ENCODE results near the gene PTAFR.
"Not testable (repeated sequence)": the region's sequence is repeated elsewhere in the genome, so short reads cannot be mapped to it uniquely, and the experiment has no call there.

- TF ChIP-seq ZNF565 (CRISPR knock-in tag; conservative IDR thresholded peaks at IDR 0.05; ENCODE audit: low read depth); OSR1 (CRISPR knock-in tag; IDR thresholded peaks at IDR 0.05); ISL1 (CRISPR knock-in tag; IDR thresholded peaks at IDR 0.05); POU6F1 (CRISPR knock-in tag; IDR thresholded peaks at IDR 0.05; ENCODE audit: borderline replicate concordance, low read depth); TCF4 (CRISPR knock-in tag; IDR thresholded peaks at IDR 0.05; ENCODE audit: borderline replicate concordance); RARB (CRISPR knock-in tag; IDR thresholded peaks at IDR 0.05); BACH2 (CRISPR knock-in tag; IDR thresholded peaks at IDR 0.05; ENCODE audit: borderline replicate concordance); PPARA (CRISPR knock-in tag; IDR thresholded peaks at IDR 0.05; ENCODE audit: borderline replicate concordance); PATZ1 (CRISPR knock-in tag; IDR thresholded peaks at IDR 0.05; ENCODE audit: borderline replicate concordance); ZFP3 (CRISPR knock-in tag; IDR thresholded peaks at IDR 0.05); ARNTL (CRISPR knock-in tag; IDR thresholded peaks at IDR 0.05; ENCODE audit: borderline replicate concordance, low read depth): not testable (repeated sequence)
- TF ChIP-seq, protein P1, sequence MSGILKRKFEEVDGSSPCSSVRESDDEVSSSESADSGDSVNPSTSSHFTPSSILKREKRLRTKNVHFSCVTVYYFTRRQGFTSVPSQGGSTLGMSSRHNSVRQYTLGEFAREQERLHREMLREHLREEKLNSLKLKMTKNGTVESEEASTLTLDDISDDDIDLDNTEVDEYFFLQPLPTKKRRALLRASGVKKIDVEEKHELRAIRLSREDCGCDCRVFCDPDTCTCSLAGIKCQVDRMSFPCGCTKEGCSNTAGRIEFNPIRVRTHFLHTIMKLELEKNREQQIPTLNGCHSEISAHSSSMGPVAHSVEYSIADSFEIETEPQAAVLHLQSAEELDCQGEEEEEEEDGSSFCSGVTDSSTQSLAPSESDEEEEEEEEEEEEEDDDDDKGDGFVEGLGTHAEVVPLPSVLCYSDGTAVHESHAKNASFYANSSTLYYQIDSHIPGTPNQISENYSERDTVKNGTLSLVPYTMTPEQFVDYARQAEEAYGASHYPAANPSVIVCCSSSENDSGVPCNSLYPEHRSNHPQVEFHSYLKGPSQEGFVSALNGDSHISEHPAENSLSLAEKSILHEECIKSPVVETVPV (CRISPR knock-in tag; IDR thresholded peaks at IDR 0.05): not testable (repeated sequence)
These were observed 36.6 kb downstream of the PTAFR start for GRCh38 chr1:28139866-28140265.

Data from SK-N-SH treated with all-trans-retinoic acid at 6 μM for 48 hours (cell line).